Osteocyte (in vitro differentiated cells): ENCODE data around the gene CYP11A1. TPM values are rescaled to one million over a fixed set of nuclear protein-coding genes. Genes with fewer than 3 reads are reported as not detected.

Experiments
- DNase-seq: peaks from one replicate; pipeline ENCODE4 v3.0.0; 2021; ENCODE audit warnings: mixed read lengths; ENCODE audit not compliant: unreplicated experiment; ENCODE audit errors: extremely low spot score
- H3K27ac Mint-ChIP-seq: one replicate; pipeline ENCODE4 v1.8.0; 2021; ENCODE audit warnings: mild to moderate bottlenecking, mixed read lengths; ENCODE audit not compliant: unreplicated experiment
- H3K27me3 Mint-ChIP-seq: one replicate; pipeline ENCODE4 v1.8.0; 2021; ENCODE audit warnings: mixed read lengths; ENCODE audit not compliant: unreplicated experiment
- H3K36me3 Mint-ChIP-seq: one replicate; pipeline ENCODE4 v1.8.0; 2021; ENCODE audit warnings: mixed read lengths; ENCODE audit not compliant: unreplicated experiment
- H3K4me1 Mint-ChIP-seq: one replicate; pipeline ENCODE4 v1.8.0; 2021; ENCODE audit warnings: mixed read lengths; ENCODE audit not compliant: unreplicated experiment
- H3K4me3 Mint-ChIP-seq: one replicate; pipeline ENCODE4 v1.8.0; 2021; ENCODE audit warnings: mild to moderate bottlenecking, moderate library complexity, mixed read lengths; ENCODE audit not compliant: unreplicated experiment
- H3K9me3 Mint-ChIP-seq: one replicate; pipeline ENCODE4 v1.8.0; 2021; ENCODE audit warnings: mixed read lengths; ENCODE audit not compliant: unreplicated experiment
- CTCF ChIP-seq: fragments of 200-600 bp; sonication (generic); IDR thresholded peaks from 2 replicates; pipeline ENCODE4 v1.5.0; 2021; ENCODE audit warnings: antibody characterized with exemption, mild to moderate bottlenecking, moderate library complexity
- total RNA-seq: library from RNA; stranded (reverse); gene quantifications from 2 replicates; pipeline ENCODE4 v1.2.1, GENCODE V29; 2021

CYP11A1 gene
- total RNA-seq, 1 donor from 2014 or later, result not detected

GRCh38 chr15:74336061-74337005 is 31.1 kb downstream of the CYP11A1 start:
- H3K27ac Mint-ChIP-seq, result no peak overlapping the region
- H3K9me3 Mint-ChIP-seq, result no peaks in the 10 kb centered on the region
- no peaks in the 10 kb centered on the region for H3K4me1 Mint-ChIP-seq
- H3K27me3 Mint-ChIP-seq, result peaks cover 2% of the 10 kb centered on the region
- TF ChIP-seq CTCF, result no peak
- no peak overlapping the region for H3K4me3 Mint-ChIP-seq
- no peak for DNase-seq
- H3K36me3 Mint-ChIP-seq, result no peaks in the 10 kb centered on the region

DNA sequence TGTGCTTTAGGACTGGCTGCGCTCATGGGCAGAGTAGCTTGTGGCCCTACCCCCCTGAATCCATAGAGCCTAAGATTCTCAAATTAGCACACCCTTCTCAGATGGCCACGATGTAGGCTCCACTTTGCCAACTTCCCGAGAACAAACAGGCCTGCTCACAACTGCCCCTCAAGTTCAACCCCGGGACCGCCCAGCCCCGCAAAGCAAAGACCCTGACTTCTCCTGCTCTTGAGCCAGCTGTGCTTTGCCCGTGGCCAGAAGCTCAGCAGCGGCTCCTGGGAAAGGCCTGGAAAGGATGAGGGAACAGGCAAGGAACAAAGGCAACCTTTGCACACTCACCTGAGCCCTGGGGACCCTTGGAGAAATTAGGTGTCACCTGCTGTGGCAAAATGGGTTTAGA is 32.0 kb downstream of the CYP11A1 start:
- no peak for DNase-seq
- TF ChIP-seq CTCF, result no peak
- Mint-ChIP-seq H3K9me3 (no peaks in the 10 kb centered on the region), H3K4me3 (no peak overlapping the region), H3K4me1 (no peaks in the 10 kb centered on the region), H3K27me3 (peaks cover 3% of the 10 kb centered on the region), H3K27ac (no peak overlapping the region), H3K36me3 (no peaks in the 10 kb centered on the region)

DNA sequence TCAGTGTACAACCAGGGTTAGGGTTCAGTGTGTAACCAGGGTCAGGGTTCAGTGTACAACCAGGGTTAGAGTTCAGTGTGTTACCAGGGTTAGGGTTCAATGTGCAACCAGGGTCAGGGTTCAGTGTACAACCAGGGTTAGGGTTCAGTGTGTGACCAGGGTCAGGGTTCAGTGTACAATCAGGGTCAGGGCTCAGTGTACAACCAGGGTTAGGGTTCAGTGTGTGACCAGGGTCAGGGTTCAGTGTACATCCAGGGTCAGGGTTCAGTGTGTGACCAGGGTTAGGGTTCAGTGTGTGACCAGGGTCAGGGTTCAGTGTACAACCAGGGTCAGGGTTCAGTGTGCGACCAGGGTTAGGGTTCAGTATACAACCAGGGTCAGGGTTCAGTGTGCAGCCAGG is 33.3 kb downstream of the CYP11A1 start:
- peaks cover 3% of the 10 kb centered on the region for H3K27me3 Mint-ChIP-seq
- no peak overlapping the region for H3K4me3 Mint-ChIP-seq
- H3K36me3 Mint-ChIP-seq, result no peaks in the 10 kb centered on the region
- no peaks in the 10 kb centered on the region for H3K9me3 Mint-ChIP-seq
- no peaks in the 10 kb centered on the region for H3K4me1 Mint-ChIP-seq
- TF ChIP-seq CTCF, result no peak
- DNase-seq, result no peak
- H3K27ac Mint-ChIP-seq, result no peak overlapping the region

- Mint-ChIP-seq H3K36me3 (no peaks in the 10 kb centered on the region), H3K4me1 (no peaks in the 10 kb centered on the region), H3K9me3 (no peaks in the 10 kb centered on the region), H3K27me3 (peaks cover 3% of the 10 kb centered on the region), H3K4me3 (no peak overlapping the region), H3K27ac (no peak overlapping the region)
- no peak for DNase-seq
- TF ChIP-seq CTCF, result no peak
These were observed 33.8 kb downstream of the CYP11A1 start for GRCh38 chr15:74333662-74334061.

DNA sequence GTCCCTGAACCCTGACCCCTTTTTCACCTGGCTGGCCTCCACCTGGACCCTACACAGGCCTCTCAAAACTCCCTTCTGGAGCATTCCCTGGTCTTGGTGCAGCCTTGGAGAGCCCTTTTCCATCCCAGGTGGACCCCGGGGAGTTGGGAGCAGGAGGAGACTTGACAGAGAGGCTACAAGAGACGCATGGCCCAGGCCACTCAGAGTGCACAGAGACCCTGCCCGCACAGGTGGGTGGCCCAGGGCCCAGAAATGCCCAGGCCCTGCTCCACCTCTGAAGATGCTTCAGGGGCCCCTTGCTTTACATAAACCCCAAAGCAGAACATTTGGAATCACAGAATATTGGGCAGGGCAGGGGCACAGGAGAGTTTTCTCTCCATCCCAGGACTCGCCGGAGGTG is 34.4 kb downstream of the CYP11A1 start:
- no peaks in the 10 kb centered on the region for H3K36me3 Mint-ChIP-seq
- H3K27me3 Mint-ChIP-seq, result peaks cover 3% of the 10 kb centered on the region
- H3K27ac Mint-ChIP-seq, result no peak overlapping the region
- no peak for TF ChIP-seq CTCF
- no peaks in the 10 kb centered on the region for H3K4me1 Mint-ChIP-seq
- H3K9me3 Mint-ChIP-seq, result no peaks in the 10 kb centered on the region
- no peak overlapping the region for H3K4me3 Mint-ChIP-seq
- DNase-seq, result no peak
